Nephron progenitor cell (in vitro differentiated cells): ENCODE data around the gene ARHGEF11.
A peak's percentile ranks its signal among the peaks of the same experiment; 100 is the strongest.

Source experiments
- DNase-seq: peaks from one replicate; pipeline ENCODE4 v3.0.0; 2021
- H3K27ac Mint-ChIP-seq: 2 replicates; pipeline ENCODE4 v1.8.0; 2021; ENCODE audit warnings: mild to moderate bottlenecking, moderate library complexity, mixed read lengths
- H3K27me3 Mint-ChIP-seq: 2 replicates; pipeline ENCODE4 v1.8.0; 2021; ENCODE audit warnings: mild to moderate bottlenecking, low read depth, mixed read lengths; ENCODE audit not compliant: poor library complexity
- H3K36me3 Mint-ChIP-seq: 2 replicates; pipeline ENCODE4 v1.8.0; 2021; ENCODE audit warnings: low read depth, mixed read lengths
- H3K4me1 Mint-ChIP-seq: 2 replicates; pipeline ENCODE4 v1.8.0; 2021; ENCODE audit warnings: mixed read lengths
- H3K4me3 Mint-ChIP-seq: 2 replicates; pipeline ENCODE4 v1.8.0; 2021; ENCODE audit warnings: mild to moderate bottlenecking, moderate library complexity, mixed read lengths
- H3K9me3 Mint-ChIP-seq: 2 replicates; pipeline ENCODE4 v1.8.0; 2021; ENCODE audit warnings: mild to moderate bottlenecking, moderate library complexity, mixed read lengths
- CTCF ChIP-seq: fragments of 200-600 bp; sonication (generic); IDR thresholded peaks from 2 replicates; pipeline ENCODE4 v1.5.0; 2021; ENCODE audit warnings: antibody characterized with exemption

ARHGEF11 gene

DNA sequence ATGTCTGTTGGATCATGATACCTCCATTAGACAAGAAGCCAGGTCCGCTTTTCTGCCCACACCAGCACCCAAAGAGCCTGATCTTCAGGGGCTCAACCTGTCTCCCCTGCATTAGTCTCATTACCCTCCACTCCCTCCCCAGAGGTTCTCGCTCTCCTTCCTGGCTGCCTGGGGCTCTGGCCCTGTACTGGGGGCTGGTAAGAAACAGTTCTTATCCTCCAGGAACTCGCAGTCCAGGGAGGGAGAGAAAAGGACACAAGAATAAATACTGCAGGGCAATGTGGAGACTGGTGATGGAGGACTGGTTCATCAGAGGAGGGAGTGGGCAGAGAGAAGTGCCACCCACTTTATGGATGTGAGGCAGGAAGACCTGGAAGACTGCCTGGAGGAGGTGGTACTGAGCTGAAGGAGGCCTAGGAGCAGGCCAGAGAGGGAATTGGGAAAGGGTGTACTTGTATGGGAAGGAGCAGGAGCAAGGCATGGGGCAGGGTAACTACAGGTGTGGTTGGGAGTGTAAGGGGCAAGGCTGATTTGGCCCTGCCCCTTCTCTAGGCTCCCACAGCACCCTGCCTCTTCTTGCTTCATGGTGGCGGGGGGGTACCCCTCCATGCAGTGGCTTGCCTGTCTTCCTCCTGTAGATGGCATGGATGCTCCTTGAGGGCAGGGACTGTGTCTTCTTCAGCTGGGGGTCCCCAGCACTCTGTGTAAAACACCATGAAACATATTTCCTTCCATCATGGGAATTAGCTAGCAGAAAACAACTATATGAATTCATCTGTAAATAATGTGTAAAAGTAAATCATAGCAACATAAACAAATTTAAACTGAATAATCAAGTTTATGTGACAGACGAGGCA, 120.2 kb downstream of the ARHGEF11 start:
- H3K27me3 Mint-ChIP-seq = peaks cover 100% of the 10 kb centered on the region
- H3K36me3 Mint-ChIP-seq = no peaks in the 10 kb centered on the region
- DNase-seq = no peak
- H3K4me1 Mint-ChIP-seq = peaks cover 19% of the 10 kb centered on the region
- H3K4me3 Mint-ChIP-seq = no peak overlapping the region
- TF ChIP-seq CTCF = no peak
- H3K9me3 Mint-ChIP-seq = peaks cover 5% of the 10 kb centered on the region
- no peak overlapping the region for H3K27ac Mint-ChIP-seq

DNA sequence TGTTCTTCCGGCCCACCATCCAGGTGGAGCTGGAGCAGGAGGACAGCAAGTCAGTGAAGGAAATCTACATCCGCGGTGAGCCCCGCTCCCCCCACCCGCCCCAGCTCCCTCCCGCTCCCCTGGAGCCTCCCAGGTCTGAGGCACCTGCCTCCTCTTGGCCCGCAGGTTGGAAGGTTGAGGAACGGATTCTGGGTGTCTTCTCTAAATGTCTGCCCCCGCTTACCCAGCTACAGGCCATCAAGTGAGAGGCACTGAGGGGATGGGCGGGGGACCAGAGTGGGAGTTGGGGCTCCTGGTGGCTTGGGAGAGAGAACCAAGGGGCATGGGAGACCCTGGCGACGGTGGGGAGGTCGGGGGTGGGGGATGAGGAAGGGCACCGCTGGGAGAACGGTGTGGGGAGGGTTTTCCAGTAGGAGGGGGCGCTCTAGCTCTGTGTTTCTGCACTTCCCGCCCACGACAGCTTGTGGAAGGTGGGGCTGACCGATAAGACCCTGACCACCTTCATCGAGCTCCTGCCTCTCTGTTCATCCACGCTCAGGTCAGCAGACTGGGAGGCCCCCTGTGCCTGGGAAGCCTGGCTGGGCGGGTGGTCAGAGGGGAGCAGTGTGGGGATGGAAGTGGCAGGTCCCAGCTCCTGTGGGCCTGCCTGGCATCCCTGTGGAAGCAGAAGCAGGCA, 120.9 kb downstream of the ARHGEF11 start:
- Mint-ChIP-seq H3K4me1 (peaks cover 19% of the 10 kb centered on the region), H3K27ac (no peak overlapping the region), H3K27me3 (peaks cover 100% of the 10 kb centered on the region), H3K36me3 (no peaks in the 10 kb centered on the region), H3K4me3 (peak overlapping the region; percentile 41), H3K9me3 (peaks cover 5% of the 10 kb centered on the region)
- no peak for DNase-seq
- TF ChIP-seq CTCF = no peak

GRCh38 chr1:156923670-156924477, 121.7 kb downstream of the ARHGEF11 start:
- Mint-ChIP-seq H3K36me3 (peaks cover 3% of the 10 kb centered on the region), H3K27me3 (peaks cover 100% of the 10 kb centered on the region), H3K27ac (no peak overlapping the region), H3K4me3 (peak overlapping the region; percentile 75), H3K9me3 (peaks cover 8% of the 10 kb centered on the region), H3K4me1 (peaks cover 19% of the 10 kb centered on the region)
- TF ChIP-seq CTCF = no peak
- peak; percentile 58 for DNase-seq

GRCh38 chr1:156922986-156923669, 122.4 kb downstream of the ARHGEF11 start:
- H3K4me3 Mint-ChIP-seq = peak overlapping the region; percentile 75
- peaks cover 100% of the 10 kb centered on the region for H3K27me3 Mint-ChIP-seq
- H3K9me3 Mint-ChIP-seq = peaks cover 15% of the 10 kb centered on the region
- peaks cover 9% of the 10 kb centered on the region for H3K36me3 Mint-ChIP-seq
- H3K27ac Mint-ChIP-seq = no peak overlapping the region
- no peak for DNase-seq
- H3K4me1 Mint-ChIP-seq = peaks cover 16% of the 10 kb centered on the region
- TF ChIP-seq CTCF = no peak

DNA sequence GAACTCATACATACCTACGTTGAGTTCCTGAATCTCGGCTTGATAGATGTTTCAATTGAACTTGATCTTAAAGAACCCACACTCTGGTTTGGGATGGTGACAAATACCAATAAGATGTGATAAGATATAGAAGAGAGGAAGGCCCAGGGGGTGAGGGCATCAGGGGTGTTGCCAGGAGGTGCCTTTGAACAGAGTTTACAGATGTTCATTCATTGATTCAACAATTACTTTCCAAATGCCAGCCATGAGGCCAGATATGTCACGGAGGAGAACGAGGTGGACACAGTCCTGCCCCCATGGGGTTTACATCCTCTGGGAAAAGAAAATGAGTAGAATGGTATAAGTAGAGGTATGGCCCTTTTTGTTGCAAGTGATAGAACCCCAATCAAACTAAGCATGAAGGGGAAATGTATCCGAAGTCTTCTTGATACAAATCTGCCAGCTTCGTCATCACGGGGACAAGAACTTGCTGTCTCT, 124.5 kb downstream of the ARHGEF11 start:
- H3K27ac Mint-ChIP-seq = no peak overlapping the region
- H3K27me3 Mint-ChIP-seq = peaks cover 87% of the 10 kb centered on the region
- H3K36me3 Mint-ChIP-seq = peaks cover 15% of the 10 kb centered on the region
- H3K4me1 Mint-ChIP-seq = peaks cover 6% of the 10 kb centered on the region
- H3K9me3 Mint-ChIP-seq = peaks cover 16% of the 10 kb centered on the region
- H3K4me3 Mint-ChIP-seq = peak overlapping the region; percentile 75
- TF ChIP-seq CTCF = no peak
- no peak for DNase-seq
